GM23338 (cell line): ENCODE measurements around the gene MCM9. TPM values are rescaled to one million over a fixed set of nuclear protein-coding genes. Genes with fewer than 3 reads are reported as not detected.

Source experiments
- ATAC-seq: fragments of 200-7000 bp; cut with Tn5 transposase; 3 replicates; pipeline ENCODE4 v1.9.1; 2020
- DNase-seq: peaks from one replicate; pipeline ENCODE4 v3.0.0-alpha.2; 2015; ENCODE audit warnings: low spot score
- H2AFZ ChIP-seq: fragments of 200-600 bp; sonication (generic); 2 replicates; pipeline ENCODE4 v1.8.0; 2016; ENCODE audit warnings: antibody characterized with exemption, mild to moderate bottlenecking, moderate library complexity
- H3F3A ChIP-seq: fragments of 200-600 bp; sonication (generic); replicated peaks from 2 replicates; pipeline ENCODE4 v1.8.0; 2017; ENCODE audit warnings: antibody characterized with exemption, mixed run types, low read depth
- H3K27ac ChIP-seq: fragments of 200-600 bp; sonication (generic); 2 replicates; pipeline ENCODE4 v1.6.1; 2016; ENCODE audit warnings: low read depth
- H3K27me3 ChIP-seq: fragments of 200-600 bp; sonication (generic); 2 replicates; pipeline ENCODE4 v1.8.0; 2016; ENCODE audit warnings: mild to moderate bottlenecking, mixed run types, moderate library complexity; ENCODE audit not compliant: insufficient read depth
- H3K36me3 ChIP-seq: fragments of 200-600 bp; sonication (generic); 2 replicates; pipeline ENCODE4 v1.8.0; 2016; ENCODE audit warnings: mild to moderate bottlenecking; ENCODE audit not compliant: insufficient read depth
- H3K4me1 ChIP-seq: fragments of 200-600 bp; sonication (generic); 2 replicates; pipeline ENCODE4 v1.8.0; 2016; ENCODE audit warnings: mild to moderate bottlenecking, moderate library complexity; ENCODE audit not compliant: insufficient read depth
- H3K4me2 ChIP-seq: fragments of 200-600 bp; sonication (generic); 2 replicates; pipeline ENCODE4 v1.7.1; 2017; ENCODE audit warnings: mixed run types
- H3K4me3 ChIP-seq: fragments of 200-600 bp; sonication (generic); 2 replicates; pipeline ENCODE4 v1.6.1; 2016; ENCODE audit warnings: mixed run types
- H3K79me2 ChIP-seq: fragments of 200-600 bp; sonication (generic); replicated peaks from 2 replicates; pipeline ENCODE4 v1.8.0; 2017; ENCODE audit warnings: mild to moderate bottlenecking; ENCODE audit not compliant: insufficient read depth
- H3K9me2 ChIP-seq: fragments of 200-600 bp; sonication (generic); 2 replicates; pipeline ENCODE4 v1.8.0; 2017; ENCODE audit not compliant: insufficient read depth
- H4K20me1 ChIP-seq: fragments of 200-600 bp; sonication (generic); replicated peaks from 2 replicates; pipeline ENCODE4 v1.8.0; 2017; ENCODE audit warnings: mild to moderate bottlenecking; ENCODE audit not compliant: insufficient read depth
- H3K27ac Mint-ChIP-seq: 2 replicates; pipeline ENCODE4 v1.8.0; 2020; ENCODE audit warnings: inconsistent platforms, mild to moderate bottlenecking, moderate library complexity, mixed read lengths
- H3K27me3 Mint-ChIP-seq: 3 replicates; pipeline ENCODE4 v1.8.0; 2022; ENCODE audit warnings: low read depth, mild to moderate bottlenecking, moderate library complexity, mixed read lengths, inconsistent platforms; ENCODE audit not compliant: insufficient read depth, poor library complexity
- H3K36me3 Mint-ChIP-seq: 3 replicates; pipeline ENCODE4 v1.8.0; 2021; ENCODE audit warnings: low read depth, mild to moderate bottlenecking, inconsistent platforms, moderate library complexity, mixed read lengths
- H3K4me1 Mint-ChIP-seq: 3 replicates; pipeline ENCODE4 v1.8.0; 2020; ENCODE audit warnings: mild to moderate bottlenecking, inconsistent platforms, mixed read lengths
- H3K4me3 Mint-ChIP-seq: 3 replicates; pipeline ENCODE4 v1.8.0; 2021; ENCODE audit warnings: moderate library complexity, mild to moderate bottlenecking, inconsistent platforms, mixed read lengths
- H3K9me3 Mint-ChIP-seq: 3 replicates; pipeline ENCODE4 v1.8.0; 2020; ENCODE audit warnings: moderate library complexity, mild to moderate bottlenecking, inconsistent platforms, mixed read lengths
- CREB1 ChIP-seq: fragments of 250-450 bp; sonication (Bioruptor Pico); IDR thresholded peaks from 2 replicates; pipeline ENCODE4 v1.5.0; 2020; ENCODE audit warnings: low read depth, mild to moderate bottlenecking, moderate library complexity
- ETS1 ChIP-seq: IDR thresholded peaks from 2 replicates; pipeline ENCODE4 v1.6.1; 2016; ENCODE audit warnings: antibody characterized with exemption
- EZH2 ChIP-seq: fragments of 200-600 bp; sonication (generic); IDR thresholded peaks from one replicate; pipeline ENCODE4 v1.8.0; 2017; ENCODE audit warnings: antibody characterized with exemption, mild to moderate bottlenecking, low read depth; ENCODE audit not compliant: unreplicated experiment
- JUNB ChIP-seq: IDR thresholded peaks from one replicate; pipeline ENCODE4 v1.6.1; 2016; ENCODE audit warnings: antibody characterized with exemption; ENCODE audit not compliant: unreplicated experiment
- NANOG ChIP-seq: IDR thresholded peaks from 2 replicates; pipeline ENCODE4 v1.6.1; 2016; ENCODE audit warnings: antibody characterized with exemption, borderline replicate concordance
- POLR2AphosphoS5 ChIP-seq: IDR thresholded peaks from 2 replicates; pipeline ENCODE4 v1.6.1; 2016; ENCODE audit warnings: antibody characterized with exemption, low read depth
- STAT1 ChIP-seq: IDR thresholded peaks from one replicate; pipeline ENCODE4 v1.6.1; 2016; ENCODE audit warnings: antibody characterized with exemption; ENCODE audit not compliant: unreplicated experiment
- ZNF114 ChIP-seq: fragments of 250-450 bp; sonication (Bioruptor Pico); IDR thresholded peaks from 2 replicates; pipeline ENCODE4 v1.5.0; 2020; ENCODE audit warnings: mild to moderate bottlenecking, moderate library complexity
- ZNF331 ChIP-seq: fragments of 250-450 bp; sonication (Bioruptor Pico); IDR thresholded peaks from 2 replicates; pipeline ENCODE4 v1.5.0; 2020; ENCODE audit warnings: low read depth, mild to moderate bottlenecking, moderate library complexity
- polyA plus RNA-seq: library from polyadenylated mRNA; unstranded; fragments of >200 nt; fragmentation: Nextera tagmentation; extraction: Ambion mirVana; gene quantifications from 2 replicates; pipeline ENCODE4 v1.2.1, GENCODE V29; 2016
- total RNA-seq: library from RNA; depleted of rRNA; stranded (reverse); fragments of >200 nt; shearing (Covaris generic); gene quantifications from 2 replicates; pipeline ENCODE4 v1.2.3, GENCODE V29; 2014
- TF ChIP-seq, protein P1 (sequence below): fragments of 250-450 bp; sonication (Bioruptor Pico); IDR thresholded peaks from 2 replicates; pipeline ENCODE4 v1.5.0; 2020; ENCODE audit warnings: mild to moderate bottlenecking, moderate library complexity
- TF ChIP-seq, protein P2 (sequence below), 2 experiments: fragments of 200-600 bp in 1 of 2; sonication (generic) in 1 of 2; conservative IDR thresholded peaks; 2 replicates each; pipeline versions ENCODE4 v1.5.1 to v1.6.1; 2016 to 2017; ENCODE audit warnings: antibody characterized with exemption in 2 of 2, low read depth in 2 of 2, mild to moderate bottlenecking in 2 of 2, moderate library complexity in 1 of 2

The MCM9 gene
- total and polyA plus RNA-seq, 2 experiments from 2014 or later, result 14.9 to 16.6 TPM

GRCh38 chr6:118813775-118814174, 121.2 kb downstream of the MCM9 start (continued):
- TF ChIP-seq JUNB (no peak), EZH2 (no peak), STAT1 (no peak)

- Histone ChIP-seq H3K4me2 (no peak overlapping the region), H3K4me1 (0 out of 2 replicates have a peak, but pooled peaks cover 7% of the 10 kb centered on the region), H4K20me1 (no peaks in the 10 kb centered on the region), H3F3A (no peaks in the 10 kb centered on the region), H3K9me2 (0 out of 2 replicates have a peak, but pooled peaks cover 5% of the 10 kb centered on the region), H3K27ac (no peak overlapping the region), H3K36me3 (no peaks in the 10 kb centered on the region), H3K4me3 (no peak overlapping the region), H3K27me3 (no peaks in the 10 kb centered on the region), H3K79me2 (no peaks in the 10 kb centered on the region), H2AFZ (no peak overlapping the region)
- Mint-ChIP-seq H3K27ac (no peak overlapping the region), H3K27me3 (no peaks in the 10 kb centered on the region), H3K4me3 (no peak overlapping the region), H3K4me1 (peaks cover 11% of the 10 kb centered on the region), H3K36me3 (peaks cover 27% of the 10 kb centered on the region), H3K9me3 (peaks cover 11% of the 10 kb centered on the region; the same call in 2 of the 3 replicates)
- DNase-seq (no peak), ATAC-seq (no peak)
- TF ChIP-seq JUNB, result no peak
These were observed 122.0 kb downstream of the MCM9 start for GRCh38 chr6:118812970-118813369.

GRCh38 chr6:118810420-118811027, 124.4 kb downstream of the MCM9 start:
- no peak overlapping the region for H3K4me2 ChIP-seq
- Mint-ChIP-seq H3K27ac (no peak overlapping the region; the same call in 1 of the 2 replicates), H3K4me1 (peaks cover 11% of the 10 kb centered on the region), H3K4me3 (no peak overlapping the region), H3K27me3 (no peaks in the 10 kb centered on the region), H3K9me3 (peaks cover 11% of the 10 kb centered on the region; the same call in 2 of the 3 replicates), H3K36me3 (peaks cover 20% of the 10 kb centered on the region)
- 0 out of 2 replicates have a peak, but pooled peaks cover 7% of the 10 kb centered on the region for H3K4me1 ChIP-seq
- ATAC-seq (peak; percentile 53), DNase-seq (peak; percentile 41)
- H3K36me3 ChIP-seq, result no peaks in the 10 kb centered on the region
- no peaks in the 10 kb centered on the region for H3K27me3 ChIP-seq
- H3K79me2 ChIP-seq, result no peaks in the 10 kb centered on the region
- H4K20me1 ChIP-seq, result no peaks in the 10 kb centered on the region
- H3K4me3 ChIP-seq, result no peak overlapping the region
- H2AFZ ChIP-seq, result no peak overlapping the region
- H3K9me2 ChIP-seq, result 0 out of 2 replicates have a peak, but pooled peaks cover 5% of the 10 kb centered on the region
- H3K27ac ChIP-seq, result no peak overlapping the region
- no peaks in the 10 kb centered on the region for H3F3A ChIP-seq
- no peak for TF ChIP-seq ETS1
- no peak for TF ChIP-seq STAT1
- no peak for TF ChIP-seq EZH2
- no peak for TF ChIP-seq CREB1 (CRISPR knock-in tag)
- TF ChIP-seq ZNF331 (CRISPR knock-in tag), result no peak
- TF ChIP-seq NANOG, result no peak
- no peak for TF ChIP-seq JUNB
- TF ChIP-seq ZNF114 (CRISPR knock-in tag), result no peak
- TF ChIP-seq, protein P1, sequence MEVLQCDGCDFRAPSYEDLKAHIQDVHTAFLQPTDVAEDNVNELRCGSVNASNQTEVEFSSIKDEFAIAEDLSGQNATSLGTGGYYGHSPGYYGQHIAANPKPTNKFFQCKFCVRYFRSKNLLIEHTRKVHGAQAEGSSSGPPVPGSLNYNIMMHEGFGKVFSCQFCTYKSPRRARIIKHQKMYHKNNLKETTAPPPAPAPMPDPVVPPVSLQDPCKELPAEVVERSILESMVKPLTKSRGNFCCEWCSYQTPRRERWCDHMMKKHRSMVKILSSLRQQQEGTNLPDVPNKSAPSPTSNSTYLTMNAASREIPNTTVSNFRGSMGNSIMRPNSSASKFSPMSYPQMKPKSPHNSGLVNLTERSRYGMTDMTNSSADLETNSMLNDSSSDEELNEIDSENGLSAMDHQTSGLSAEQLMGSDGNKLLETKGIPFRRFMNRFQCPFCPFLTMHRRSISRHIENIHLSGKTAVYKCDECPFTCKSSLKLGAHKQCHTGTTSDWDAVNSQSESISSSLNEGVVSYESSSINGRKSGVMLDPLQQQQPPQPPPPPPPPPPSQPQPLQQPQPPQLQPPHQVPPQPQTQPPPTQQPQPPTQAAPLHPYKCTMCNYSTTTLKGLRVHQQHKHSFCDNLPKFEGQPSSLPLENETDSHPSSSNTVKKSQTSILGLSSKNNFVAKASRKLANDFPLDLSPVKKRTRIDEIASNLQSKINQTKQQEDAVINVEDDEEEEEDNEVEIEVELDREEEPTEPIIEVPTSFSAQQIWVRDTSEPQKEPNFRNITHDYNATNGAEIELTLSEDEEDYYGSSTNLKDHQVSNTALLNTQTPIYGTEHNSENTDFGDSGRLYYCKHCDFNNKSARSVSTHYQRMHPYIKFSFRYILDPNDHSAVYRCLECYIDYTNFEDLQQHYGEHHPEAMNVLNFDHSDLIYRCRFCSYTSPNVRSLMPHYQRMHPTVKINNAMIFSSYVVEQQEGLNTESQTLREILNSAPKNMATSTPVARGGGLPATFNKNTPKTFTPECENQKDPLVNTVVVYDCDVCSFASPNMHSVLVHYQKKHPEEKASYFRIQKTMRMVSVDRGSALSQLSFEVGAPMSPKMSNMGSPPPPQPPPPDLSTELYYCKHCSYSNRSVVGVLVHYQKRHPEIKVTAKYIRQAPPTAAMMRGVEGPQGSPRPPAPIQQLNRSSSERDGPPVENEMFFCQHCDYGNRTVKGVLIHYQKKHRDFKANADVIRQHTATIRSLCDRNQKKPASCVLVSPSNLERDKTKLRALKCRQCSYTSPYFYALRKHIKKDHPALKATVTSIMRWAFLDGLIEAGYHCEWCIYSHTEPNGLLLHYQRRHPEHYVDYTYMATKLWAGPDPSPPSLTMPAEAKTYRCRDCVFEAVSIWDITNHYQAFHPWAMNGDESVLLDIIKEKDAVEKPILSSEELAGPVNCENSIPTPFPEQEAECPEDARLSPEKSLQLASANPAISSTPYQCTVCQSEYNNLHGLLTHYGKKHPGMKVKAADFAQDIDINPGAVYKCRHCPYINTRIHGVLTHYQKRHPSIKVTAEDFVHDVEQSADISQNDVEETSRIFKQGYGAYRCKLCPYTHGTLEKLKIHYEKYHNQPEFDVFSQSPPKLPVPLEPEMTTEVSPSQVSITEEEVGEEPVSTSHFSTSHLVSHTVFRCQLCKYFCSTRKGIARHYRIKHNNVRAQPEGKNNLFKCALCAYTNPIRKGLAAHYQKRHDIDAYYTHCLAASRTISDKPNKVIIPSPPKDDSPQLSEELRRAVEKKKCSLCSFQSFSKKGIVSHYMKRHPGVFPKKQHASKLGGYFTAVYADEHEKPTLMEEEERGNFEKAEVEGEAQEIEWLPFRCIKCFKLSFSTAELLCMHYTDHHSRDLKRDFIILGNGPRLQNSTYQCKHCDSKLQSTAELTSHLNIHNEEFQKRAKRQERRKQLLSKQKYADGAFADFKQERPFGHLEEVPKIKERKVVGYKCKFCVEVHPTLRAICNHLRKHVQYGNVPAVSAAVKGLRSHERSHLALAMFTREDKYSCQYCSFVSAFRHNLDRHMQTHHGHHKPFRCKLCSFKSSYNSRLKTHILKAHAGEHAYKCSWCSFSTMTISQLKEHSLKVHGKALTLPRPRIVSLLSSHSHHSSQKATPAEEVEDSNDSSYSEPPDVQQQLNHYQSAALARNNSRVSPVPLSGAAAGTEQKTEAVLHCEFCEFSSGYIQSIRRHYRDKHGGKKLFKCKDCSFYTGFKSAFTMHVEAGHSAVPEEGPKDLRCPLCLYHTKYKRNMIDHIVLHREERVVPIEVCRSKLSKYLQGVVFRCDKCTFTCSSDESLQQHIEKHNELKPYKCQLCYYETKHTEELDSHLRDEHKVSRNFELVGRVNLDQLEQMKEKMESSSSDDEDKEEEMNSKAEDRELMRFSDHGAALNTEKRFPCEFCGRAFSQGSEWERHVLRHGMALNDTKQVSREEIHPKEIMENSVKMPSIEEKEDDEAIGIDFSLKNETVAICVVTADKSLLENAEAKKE (CRISPR knock-in tag), result no peak
- TF ChIP-seq, protein P2, sequence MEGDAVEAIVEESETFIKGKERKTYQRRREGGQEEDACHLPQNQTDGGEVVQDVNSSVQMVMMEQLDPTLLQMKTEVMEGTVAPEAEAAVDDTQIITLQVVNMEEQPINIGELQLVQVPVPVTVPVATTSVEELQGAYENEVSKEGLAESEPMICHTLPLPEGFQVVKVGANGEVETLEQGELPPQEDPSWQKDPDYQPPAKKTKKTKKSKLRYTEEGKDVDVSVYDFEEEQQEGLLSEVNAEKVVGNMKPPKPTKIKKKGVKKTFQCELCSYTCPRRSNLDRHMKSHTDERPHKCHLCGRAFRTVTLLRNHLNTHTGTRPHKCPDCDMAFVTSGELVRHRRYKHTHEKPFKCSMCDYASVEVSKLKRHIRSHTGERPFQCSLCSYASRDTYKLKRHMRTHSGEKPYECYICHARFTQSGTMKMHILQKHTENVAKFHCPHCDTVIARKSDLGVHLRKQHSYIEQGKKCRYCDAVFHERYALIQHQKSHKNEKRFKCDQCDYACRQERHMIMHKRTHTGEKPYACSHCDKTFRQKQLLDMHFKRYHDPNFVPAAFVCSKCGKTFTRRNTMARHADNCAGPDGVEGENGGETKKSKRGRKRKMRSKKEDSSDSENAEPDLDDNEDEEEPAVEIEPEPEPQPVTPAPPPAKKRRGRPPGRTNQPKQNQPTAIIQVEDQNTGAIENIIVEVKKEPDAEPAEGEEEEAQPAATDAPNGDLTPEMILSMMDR (conservative IDR thresholded peaks at IDR 0.05; ENCODE audit: low read depth in 2 of 2), result no peak
- no peak for TF ChIP-seq POLR2AphosphoS5
